ENCODE results near the gene SLC51A.
"Not testable (repeated sequence)": the region's sequence is repeated elsewhere in the genome, so short reads cannot be mapped to it uniquely, and the experiment has no call there.

Gene SLC51A

GRCh38 chr3:196193736-196194541 lies 22.4 kb upstream of the SLC51A start:
- DNase-seq, result no peak

GRCh38 chr3:196194542-196194915 lies 21.8 kb upstream of the SLC51A start:
- no peak for DNase-seq

- DNase-seq, result no peak
Measured at GRCh38 chr3:196195664-196196265, 20.6 kb upstream of the SLC51A start.

- DNase-seq, result no peak
Measured at GRCh38 chr3:196197524-196197923, 18.8 kb upstream of the SLC51A start.

- no peak for DNase-seq
Measured at GRCh38 chr3:196198081-196198675, 18.2 kb upstream of the SLC51A start.

GRCh38 chr3:196198771-196199753 lies 17.3 kb upstream of the SLC51A start:
- no peak for DNase-seq

GRCh38 chr3:196202516-196202970 lies 13.8 kb upstream of the SLC51A start:
- DNase-seq, result no peak

- DNase-seq, result no peak
Measured at GRCh38 chr3:196203846-196204245, 12.5 kb upstream of the SLC51A start.

- not testable (repeated sequence) for DNase-seq
Measured at GRCh38 chr3:196205442-196206205, 10.7 kb upstream of the SLC51A start.

- peak in 3 of 4 experiments; percentile 31 to 45 (median 37) for DNase-seq
Measured at GRCh38 chr3:196207159-196207832, 9.0 kb upstream of the SLC51A start.

GRCh38 chr3:196207833-196208607 lies 8.3 kb upstream of the SLC51A start:
- peak; percentile 19 to 38 (median 24) for DNase-seq

- no peak for DNase-seq
Measured at GRCh38 chr3:196208942-196209695, 7.2 kb upstream of the SLC51A start.

- DNase-seq, result not testable (repeated sequence)
Measured at GRCh38 chr3:196209944-196210672, 6.2 kb upstream of the SLC51A start.

GRCh38 chr3:196210673-196211556 lies 5.4 kb upstream of the SLC51A start, which contains the start of gene ZDHHC19:
ZDHHC19 (minus strand) TSS chr3:196211400; CDS start chr3:196211315, 85 bp downstream.
- no peak for DNase-seq

- no peak for DNase-seq
Measured at GRCh38 chr3:196214783-196215441, 1.4 kb upstream of the SLC51A start.

GRCh38 chr3:196215493-196216020 lies 777 bp upstream of the SLC51A start:
- DNase-seq, result no peak

- no peak for DNase-seq
Measured at GRCh38 chr3:196216681-196217211, 412 bp downstream of the SLC51A start.

Data from activated CD4-positive, CD25-positive, alpha-beta regulatory T cell (primary cell).